ENCODE measurements around the gene SYVN1. TPM values are rescaled to one million over a fixed set of nuclear protein-coding genes. Genes with fewer than 3 reads are reported as not detected.

The SYVN1 gene
- polyA plus RNA-seq, 1 of the 3 experiments (the other 2 are of a cell fraction), result 31.9 TPM

DNA sequence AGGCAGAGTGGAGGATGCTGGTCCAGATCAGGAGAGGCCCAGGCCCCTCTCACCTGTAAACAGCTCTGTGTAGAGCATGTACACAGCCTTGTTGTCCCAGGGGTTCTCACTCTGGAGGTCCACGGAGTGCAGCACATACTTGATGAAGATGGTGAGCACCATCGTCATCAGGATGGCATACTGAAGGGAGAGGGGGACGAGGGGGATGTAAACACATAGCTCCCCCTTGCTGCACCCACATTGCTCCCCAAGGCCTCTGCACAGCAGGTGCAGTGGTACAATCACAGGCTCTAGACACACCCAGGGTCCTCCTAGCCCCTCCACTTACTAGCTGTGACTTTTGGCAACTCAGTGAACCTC lies 2.9 kb downstream of the SYVN1 start:
- ChIA-PET CTCF (interaction anchor here (2.4 to 4.3 kb wide), 3 partner anchors 14 to 21 kb away, joined by 6 to 23 read pairs (median 22); partner anchors contain the start of genes TM7SF2 and ZNHIT2), POLR2A (interaction anchor here (1.1 to 1.4 kb wide), 2 partner anchors 9 to 14 kb away, joined by 3 to 8 read pairs; partner anchors contain the start of genes FAU, MRPL49 and ZNHIT2)
- no peak overlapping the region for H3K4me3 ChIP-seq (ENCODE audit: low read depth in 2 of 2, low read length in 1 of 2)
- no peak overlapping the region for H2AFZ ChIP-seq (ENCODE audit: low read depth)
- no peak for DNase-seq
- H3K9me3 ChIP-seq, result no peaks in the 10 kb centered on the region
- peaks cover 10% of the 10 kb centered on the region for H3F3A ChIP-seq (replicated peaks; ENCODE audit: insufficient read depth)
- WGBS (ENCODE audit: low lambda C conversion rate), result 72% methylated on average over 3 of the region's 3 CpGs
- no peak overlapping the region for H3K4me2 ChIP-seq
- no peaks in the 10 kb centered on the region for H3K27me3 ChIP-seq (ENCODE audit: insufficient read depth)
- H3K4me1 ChIP-seq (ENCODE audit: control insufficient read depth in 1 of 2, insufficient read depth in 2 of 2, low read depth in 1 of 2, low read length in 1 of 2), result peaks cover 0 to 28% of the 10 kb centered on the region in 2 experiments; a peak in 2 of 4 replicates
- H4K20me1 ChIP-seq (ENCODE audit: insufficient read depth), result no peaks in the 10 kb centered on the region; the same call in 1 of the 2 replicates
- no peak overlapping the region; a peak in 1 of 4 replicates for H3K27ac ChIP-seq (ENCODE audit: low read depth in 2 of 2, low read length in 1 of 2)
- H3K9ac ChIP-seq, result no peak overlapping the region
- peaks cover 19 to 59% of the 10 kb centered on the region in 2 experiments for H3K36me3 ChIP-seq (replicated peaks in 1 of 2; ENCODE audit: control insufficient read depth in 1 of 2, insufficient read depth in 2 of 2, low read length in 1 of 2)
- peaks cover 28% of the 10 kb centered on the region; the same call in 1 of the 2 replicates for H3K79me2 ChIP-seq (ENCODE audit: insufficient read depth)
- no peaks in the 10 kb centered on the region for H3K9me2 ChIP-seq
- TF ChIP-seq TAF1 (IDR thresholded peaks at IDR 0.05; ENCODE audit: borderline replicate concordance, low read depth, low read length), result no peak
- TF ChIP-seq, protein P1, sequence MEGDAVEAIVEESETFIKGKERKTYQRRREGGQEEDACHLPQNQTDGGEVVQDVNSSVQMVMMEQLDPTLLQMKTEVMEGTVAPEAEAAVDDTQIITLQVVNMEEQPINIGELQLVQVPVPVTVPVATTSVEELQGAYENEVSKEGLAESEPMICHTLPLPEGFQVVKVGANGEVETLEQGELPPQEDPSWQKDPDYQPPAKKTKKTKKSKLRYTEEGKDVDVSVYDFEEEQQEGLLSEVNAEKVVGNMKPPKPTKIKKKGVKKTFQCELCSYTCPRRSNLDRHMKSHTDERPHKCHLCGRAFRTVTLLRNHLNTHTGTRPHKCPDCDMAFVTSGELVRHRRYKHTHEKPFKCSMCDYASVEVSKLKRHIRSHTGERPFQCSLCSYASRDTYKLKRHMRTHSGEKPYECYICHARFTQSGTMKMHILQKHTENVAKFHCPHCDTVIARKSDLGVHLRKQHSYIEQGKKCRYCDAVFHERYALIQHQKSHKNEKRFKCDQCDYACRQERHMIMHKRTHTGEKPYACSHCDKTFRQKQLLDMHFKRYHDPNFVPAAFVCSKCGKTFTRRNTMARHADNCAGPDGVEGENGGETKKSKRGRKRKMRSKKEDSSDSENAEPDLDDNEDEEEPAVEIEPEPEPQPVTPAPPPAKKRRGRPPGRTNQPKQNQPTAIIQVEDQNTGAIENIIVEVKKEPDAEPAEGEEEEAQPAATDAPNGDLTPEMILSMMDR (IDR thresholded peaks at IDR 0.05), result no peak
- TF ChIP-seq SIN3A (IDR thresholded peaks at IDR 0.05; ENCODE audit: borderline replicate concordance, low read depth, low read length), result no peak
- TF ChIP-seq, protein P2, sequence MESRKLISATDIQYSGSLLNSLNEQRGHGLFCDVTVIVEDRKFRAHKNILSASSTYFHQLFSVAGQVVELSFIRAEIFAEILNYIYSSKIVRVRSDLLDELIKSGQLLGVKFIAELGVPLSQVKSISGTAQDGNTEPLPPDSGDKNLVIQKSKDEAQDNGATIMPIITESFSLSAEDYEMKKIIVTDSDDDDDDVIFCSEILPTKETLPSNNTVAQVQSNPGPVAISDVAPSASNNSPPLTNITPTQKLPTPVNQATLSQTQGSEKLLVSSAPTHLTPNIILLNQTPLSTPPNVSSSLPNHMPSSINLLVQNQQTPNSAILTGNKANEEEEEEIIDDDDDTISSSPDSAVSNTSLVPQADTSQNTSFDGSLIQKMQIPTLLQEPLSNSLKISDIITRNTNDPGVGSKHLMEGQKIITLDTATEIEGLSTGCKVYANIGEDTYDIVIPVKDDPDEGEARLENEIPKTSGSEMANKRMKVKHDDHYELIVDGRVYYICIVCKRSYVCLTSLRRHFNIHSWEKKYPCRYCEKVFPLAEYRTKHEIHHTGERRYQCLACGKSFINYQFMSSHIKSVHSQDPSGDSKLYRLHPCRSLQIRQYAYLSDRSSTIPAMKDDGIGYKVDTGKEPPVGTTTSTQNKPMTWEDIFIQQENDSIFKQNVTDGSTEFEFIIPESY (IDR thresholded peaks at IDR 0.05; ENCODE audit: borderline replicate concordance, low read depth), result no peak
- no peak for TF ChIP-seq GABPA (IDR thresholded peaks at IDR 0.05; ENCODE audit: low read depth)
- no peak for TF ChIP-seq MXI1 (IDR thresholded peaks at IDR 0.05; ENCODE audit: low read depth, low read length)
- TF ChIP-seq NRF1 (IDR thresholded peaks at IDR 0.05; ENCODE audit: low read depth, low read length), result no peak
- TF ChIP-seq, protein P3, sequence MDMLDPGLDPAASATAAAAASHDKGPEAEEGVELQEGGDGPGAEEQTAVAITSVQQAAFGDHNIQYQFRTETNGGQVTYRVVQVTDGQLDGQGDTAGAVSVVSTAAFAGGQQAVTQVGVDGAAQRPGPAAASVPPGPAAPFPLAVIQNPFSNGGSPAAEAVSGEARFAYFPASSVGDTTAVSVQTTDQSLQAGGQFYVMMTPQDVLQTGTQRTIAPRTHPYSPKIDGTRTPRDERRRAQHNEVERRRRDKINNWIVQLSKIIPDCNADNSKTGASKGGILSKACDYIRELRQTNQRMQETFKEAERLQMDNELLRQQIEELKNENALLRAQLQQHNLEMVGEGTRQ (IDR thresholded peaks at IDR 0.05; ENCODE audit: borderline replicate concordance, low read depth, low read length), result no peak
- TF ChIP-seq RCOR1 (IDR thresholded peaks at IDR 0.05; ENCODE audit: low read length), result no peak
- no peak for TF ChIP-seq TCF12 (IDR thresholded peaks at IDR 0.05)
- TF ChIP-seq EP300 (IDR thresholded peaks at IDR 0.05; ENCODE audit: borderline replicate concordance in 1 of 2, low read depth in 1 of 2, low read length in 1 of 2), result no peak
- no peak for TF ChIP-seq FOXJ3 (CRISPR knock-in tag; IDR thresholded peaks at IDR 0.05)
- no peak for TF ChIP-seq CHD2 (IDR thresholded peaks at IDR 0.05; ENCODE audit: low read length, partially characterized antibody)
